ENCODE measurements around the gene KDM4C.

DNA sequence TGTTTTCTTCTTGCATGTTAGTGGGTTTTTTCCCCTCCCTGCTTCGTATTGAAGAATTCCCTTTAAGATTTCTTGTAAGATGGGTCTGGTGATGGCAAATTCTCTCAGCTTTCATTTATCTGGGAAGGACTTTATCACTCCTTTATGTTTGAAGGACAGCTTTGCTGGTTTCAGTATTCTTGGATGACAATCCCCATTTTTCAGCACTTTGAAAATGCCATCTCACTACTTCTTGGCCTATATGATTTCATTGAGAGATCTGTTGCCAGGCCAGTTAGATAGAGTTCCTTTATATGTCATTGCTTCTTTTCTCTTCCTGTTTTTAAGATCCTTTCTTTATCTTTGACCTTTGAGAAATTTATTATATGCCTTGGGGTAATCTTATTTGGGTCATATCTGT is 106.3 kb downstream of the KDM4C start:
- TF ChIP-seq, protein P1, sequence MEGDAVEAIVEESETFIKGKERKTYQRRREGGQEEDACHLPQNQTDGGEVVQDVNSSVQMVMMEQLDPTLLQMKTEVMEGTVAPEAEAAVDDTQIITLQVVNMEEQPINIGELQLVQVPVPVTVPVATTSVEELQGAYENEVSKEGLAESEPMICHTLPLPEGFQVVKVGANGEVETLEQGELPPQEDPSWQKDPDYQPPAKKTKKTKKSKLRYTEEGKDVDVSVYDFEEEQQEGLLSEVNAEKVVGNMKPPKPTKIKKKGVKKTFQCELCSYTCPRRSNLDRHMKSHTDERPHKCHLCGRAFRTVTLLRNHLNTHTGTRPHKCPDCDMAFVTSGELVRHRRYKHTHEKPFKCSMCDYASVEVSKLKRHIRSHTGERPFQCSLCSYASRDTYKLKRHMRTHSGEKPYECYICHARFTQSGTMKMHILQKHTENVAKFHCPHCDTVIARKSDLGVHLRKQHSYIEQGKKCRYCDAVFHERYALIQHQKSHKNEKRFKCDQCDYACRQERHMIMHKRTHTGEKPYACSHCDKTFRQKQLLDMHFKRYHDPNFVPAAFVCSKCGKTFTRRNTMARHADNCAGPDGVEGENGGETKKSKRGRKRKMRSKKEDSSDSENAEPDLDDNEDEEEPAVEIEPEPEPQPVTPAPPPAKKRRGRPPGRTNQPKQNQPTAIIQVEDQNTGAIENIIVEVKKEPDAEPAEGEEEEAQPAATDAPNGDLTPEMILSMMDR (IDR thresholded peaks at IDR 0.05): no peak
- TF ChIP-seq POLR2A (IDR thresholded peaks at IDR 0.05): no peak
- no peak for TF ChIP-seq EP300 (IDR thresholded peaks at IDR 0.05)

All from sigmoid colon (tissue), 4 donors.